Activated CD8-positive, alpha-beta T cell treated with anti-CD3 and anti-CD28 coated beads, Interleukin-2, amount 10 ng/mL, durations not matched to agents 7 days and 5 days (primary cell): Measurements from ENCODE around the gene HTR3A. TPM values are rescaled to one million over a fixed set of nuclear protein-coding genes. Genes with fewer than 3 reads are reported as not detected.
A peak's percentile ranks its signal among the peaks of the same experiment; 100 is the strongest.

Experiments used
- ATAC-seq: fragments of 150-1000 bp; cut with Tn5 transposase; one replicate; pipeline ENCODE4 v1.10.0; 2021; ENCODE audit warnings: moderate library complexity
- CTCF ChIA-PET: fragments of 350-600 bp; sonication (Branson Sonifier 250); formaldehyde crosslinking; loops from one replicate; lab custom pipeline; 2021; ENCODE audit warnings: antibody characterized with exemption; lab: Charles Lee
- POLR2A ChIA-PET: fragments of 350-600 bp; sonication (Branson Sonifier 250); formaldehyde crosslinking; loops from one replicate; lab custom pipeline; 2021; ENCODE audit warnings: antibody characterized with exemption; lab: Charles Lee
- DNase-seq: peaks from one replicate; pipeline ENCODE4 v3.0.0-alpha.2; 2020
- H3K27ac Mint-ChIP-seq: one replicate; pipeline ENCODE4 v1.8.0; 2021; ENCODE audit warnings: mild to moderate bottlenecking, mixed read lengths
- H3K27me3 Mint-ChIP-seq: one replicate; pipeline ENCODE4 v1.8.0; 2021; ENCODE audit warnings: low read depth, mixed read lengths
- H3K36me3 Mint-ChIP-seq: one replicate; pipeline ENCODE4 v1.8.0; 2021; ENCODE audit warnings: low read depth, mixed read lengths
- H3K4me1 Mint-ChIP-seq: one replicate; pipeline ENCODE4 v1.8.0; 2021; ENCODE audit warnings: low read depth, mixed read lengths
- H3K4me3 Mint-ChIP-seq: one replicate; pipeline ENCODE4 v1.8.0; 2021; ENCODE audit warnings: mild to moderate bottlenecking, mixed read lengths
- H3K9me3 Mint-ChIP-seq: one replicate; pipeline ENCODE4 v1.8.0; 2022; ENCODE audit warnings: mixed read lengths; ENCODE audit not compliant: insufficient read depth
- total RNA-seq, 2 experiments: library from RNA; stranded (reverse); gene quantifications; one replicate each; pipeline ENCODE4 v1.2.3, GENCODE V29; 2021

The HTR3A gene
- total RNA-seq, 2 experiments from 2014 or later = not detected

GRCh38 chr11:114025329-114025907 is 50.5 kb downstream of the HTR3A start:
- ChIA-PET POLR2A (no interaction called here), CTCF (interaction anchor here (0.7 to 8.4 kb wide), 6 partner anchors 10 to 243 kb away, joined by 3 to 98 read pairs (median 6); no protein-coding TSS in a partner anchor)
- DNase-seq (no peak), ATAC-seq (no peak)
- Mint-ChIP-seq H3K27ac (no peak overlapping the region), H3K27me3 (peaks cover 26% of the 10 kb centered on the region), H3K36me3 (no peaks in the 10 kb centered on the region), H3K4me3 (no peak overlapping the region), H3K4me1 (peaks cover 10% of the 10 kb centered on the region), H3K9me3 (no peaks in the 10 kb centered on the region)

GRCh38 chr11:114026355-114026754 is 51.4 kb downstream of the HTR3A start:
- Mint-ChIP-seq H3K9me3 (no peaks in the 10 kb centered on the region), H3K36me3 (no peaks in the 10 kb centered on the region), H3K4me3 (no peak overlapping the region), H3K4me1 (peaks cover 10% of the 10 kb centered on the region), H3K27ac (no peak overlapping the region), H3K27me3 (peaks cover 26% of the 10 kb centered on the region)
- ChIA-PET CTCF (interaction anchor here (0.7 to 8.4 kb wide), 7 partner anchors 9 to 242 kb away, joined by 3 to 98 read pairs (median 5); no protein-coding TSS in a partner anchor), POLR2A (no interaction called here)
- ATAC-seq = peak; percentile 92
- peak; percentile 76 for DNase-seq

GRCh38 chr11:114027391-114027790 is 52.5 kb downstream of the HTR3A start:
- POLR2A ChIA-PET = no interaction called here
- Mint-ChIP-seq H3K36me3 (no peaks in the 10 kb centered on the region), H3K27me3 (peaks cover 26% of the 10 kb centered on the region), H3K4me1 (peaks cover 10% of the 10 kb centered on the region), H3K27ac (no peak overlapping the region), H3K4me3 (no peak overlapping the region), H3K9me3 (no peaks in the 10 kb centered on the region)
- ATAC-seq = no peak
- CTCF ChIA-PET = interaction anchor here (1.2 to 8.4 kb wide), 4 partner anchors 8 to 235 kb away, joined by 3 to 98 read pairs (median 8); no protein-coding TSS in a partner anchor
- DNase-seq = no peak

- H3K4me3 Mint-ChIP-seq = no peak overlapping the region
- H3K36me3 Mint-ChIP-seq = no peaks in the 10 kb centered on the region
- peaks cover 26% of the 10 kb centered on the region for H3K27me3 Mint-ChIP-seq
- H3K27ac Mint-ChIP-seq = no peak overlapping the region
- no peak for DNase-seq
- no peaks in the 10 kb centered on the region for H3K9me3 Mint-ChIP-seq
- ATAC-seq = no peak
- ChIA-PET POLR2A (no interaction called here), CTCF (interaction anchor here (0.9 to 8.4 kb wide), 6 partner anchors 8 to 234 kb away, joined by 3 to 98 read pairs (median 6); no protein-coding TSS in a partner anchor)
- H3K4me1 Mint-ChIP-seq = peaks cover 10% of the 10 kb centered on the region
These were observed 53.0 kb downstream of the HTR3A start for GRCh38 chr11:114027926-114028325.

GRCh38 chr11:114031246-114031966 is 56.5 kb downstream of the HTR3A start:
- H3K9me3 Mint-ChIP-seq = no peaks in the 10 kb centered on the region
- no peak overlapping the region for H3K27ac Mint-ChIP-seq
- H3K36me3 Mint-ChIP-seq = no peaks in the 10 kb centered on the region
- ChIA-PET POLR2A (no interaction called here), CTCF (interaction anchor here (0.7 kb wide), 1 partner anchor 232 kb away, joined by 3 read pairs; no protein-coding TSS in a partner anchor)
- DNase-seq (no peak), ATAC-seq (no peak)
- peaks cover 9% of the 10 kb centered on the region for H3K4me1 Mint-ChIP-seq
- no peak overlapping the region for H3K4me3 Mint-ChIP-seq
- peaks cover 17% of the 10 kb centered on the region for H3K27me3 Mint-ChIP-seq

GRCh38 chr11:114031967-114032320 is 57.0 kb downstream of the HTR3A start:
- POLR2A ChIA-PET = no interaction called here
- Mint-ChIP-seq H3K4me1 (peaks cover 8% of the 10 kb centered on the region), H3K4me3 (no peak overlapping the region)

GRCh38 chr11:114033066-114033465 is 58.2 kb downstream of the HTR3A start:
- peak overlapping the region; percentile 19 for H3K27ac Mint-ChIP-seq
- no peaks in the 10 kb centered on the region for H3K36me3 Mint-ChIP-seq
- POLR2A ChIA-PET = no interaction called here
- H3K27me3 Mint-ChIP-seq = peaks cover 16% of the 10 kb centered on the region
- no peaks in the 10 kb centered on the region for H3K9me3 Mint-ChIP-seq
- peaks cover 7% of the 10 kb centered on the region for H3K4me1 Mint-ChIP-seq
- no peak for ATAC-seq
- H3K4me3 Mint-ChIP-seq = no peak overlapping the region
- CTCF ChIA-PET = interaction anchor here (5.6 kb wide), 1 partner anchor 228 kb away, joined by 88 read pairs; no protein-coding TSS in a partner anchor
- no peak for DNase-seq

More at GRCh38 chr11:114031967-114032320, 57.0 kb downstream of the HTR3A start:
- CTCF ChIA-PET = interaction anchor here (0.7 kb wide), 1 partner anchor 232 kb away, joined by 3 read pairs; no protein-coding TSS in a partner anchor
- H3K27me3 Mint-ChIP-seq = peaks cover 20% of the 10 kb centered on the region
- H3K9me3 Mint-ChIP-seq = no peaks in the 10 kb centered on the region
- no peak for DNase-seq
- H3K36me3 Mint-ChIP-seq = no peaks in the 10 kb centered on the region
- H3K27ac Mint-ChIP-seq = no peak overlapping the region
- no peak for ATAC-seq

- ATAC-seq (no peak), DNase-seq (no peak)
- Mint-ChIP-seq H3K27me3 (peaks cover 16% of the 10 kb centered on the region), H3K9me3 (no peaks in the 10 kb centered on the region), H3K27ac (no peak overlapping the region), H3K4me1 (peaks cover 7% of the 10 kb centered on the region), H3K36me3 (no peaks in the 10 kb centered on the region), H3K4me3 (no peak overlapping the region)
- CTCF ChIA-PET = interaction anchor here (5.6 kb wide), 1 partner anchor 227 kb away, joined by 88 read pairs; no protein-coding TSS in a partner anchor
- POLR2A ChIA-PET = no interaction called here
These were observed 58.7 kb downstream of the HTR3A start for GRCh38 chr11:114033572-114033971.

- ATAC-seq (no peak), DNase-seq (no peak)
- no peak overlapping the region for H3K4me3 Mint-ChIP-seq
- H3K36me3 Mint-ChIP-seq = no peaks in the 10 kb centered on the region
- POLR2A ChIA-PET = no interaction called here
- CTCF ChIA-PET = interaction anchor here (0.9 to 5.6 kb wide), 11 partner anchors 9 to 226 kb away, joined by 3 to 88 read pairs (median 4); no protein-coding TSS in a partner anchor
- H3K27ac Mint-ChIP-seq = no peak overlapping the region
- peaks cover 7% of the 10 kb centered on the region for H3K4me1 Mint-ChIP-seq
- peaks cover 12% of the 10 kb centered on the region for H3K27me3 Mint-ChIP-seq
- no peaks in the 10 kb centered on the region for H3K9me3 Mint-ChIP-seq
These were observed 60.0 kb downstream of the HTR3A start for GRCh38 chr11:114034956-114035355.

GRCh38 chr11:114036147-114036811 is 61.4 kb downstream of the HTR3A start:
- peaks cover 9% of the 10 kb centered on the region for H3K27me3 Mint-ChIP-seq
- ATAC-seq (peak; percentile 92), DNase-seq (peak; percentile 67)
- POLR2A ChIA-PET = no interaction called here
- H3K36me3 Mint-ChIP-seq = no peaks in the 10 kb centered on the region
- no peak overlapping the region for H3K27ac Mint-ChIP-seq
- peaks cover 7% of the 10 kb centered on the region for H3K4me1 Mint-ChIP-seq
- CTCF ChIA-PET = interaction anchor here (0.8 to 5.6 kb wide), 12 partner anchors 9 to 225 kb away, joined by 3 to 88 read pairs (median 4); no protein-coding TSS in a partner anchor
- H3K9me3 Mint-ChIP-seq = no peaks in the 10 kb centered on the region
- H3K4me3 Mint-ChIP-seq = no peak overlapping the region

- ChIA-PET POLR2A (no interaction called here), CTCF (interaction anchor here (0.7 to 5.6 kb wide), 6 partner anchors 8 to 224 kb away, joined by 3 to 88 read pairs (median 3); no protein-coding TSS in a partner anchor)
- Mint-ChIP-seq H3K27me3 (peaks cover 9% of the 10 kb centered on the region), H3K9me3 (no peaks in the 10 kb centered on the region), H3K4me3 (no peak overlapping the region), H3K27ac (no peak overlapping the region), H3K4me1 (peaks cover 7% of the 10 kb centered on the region), H3K36me3 (no peaks in the 10 kb centered on the region)
- DNase-seq (no peak), ATAC-seq (no peak)
These were observed 62.0 kb downstream of the HTR3A start for GRCh38 chr11:114036958-114037357.
